ENCODE results near the gene GTF3C2. TPM values are rescaled to one million over a fixed set of nuclear protein-coding genes. Genes with fewer than 3 reads are reported as not detected.

The GTF3C2 gene
- polyA plus RNA-seq, 2 of the 4 experiments (the other 2 are of a cell fraction), result 75.4 to 101 TPM

GRCh38 chr2:27378096-27378808 is 21.7 kb upstream of the GTF3C2 start (continued):
- TF ChIP-seq REST (IDR thresholded peaks at IDR 0.05) (no peak), MAZ (IDR thresholded peaks at IDR 0.05; ENCODE audit: borderline replicate concordance, low read depth, low read length) (no peak), NR3C1 (IDR thresholded peaks at IDR 0.05) (no peak), HOXB13 (CRISPR knock-in tag; IDR thresholded peaks at IDR 0.05; ENCODE audit: low read depth) (no peak), POLR2A (IDR thresholded peaks at IDR 0.05; ENCODE audit: low read length) (no peak; the same call in 1 of the 2 replicates)

GRCh38 chr2:27377618-27378095 is 21.1 kb upstream of the GTF3C2 start:
- no peak for FAIRE-seq
- Histone ChIP-seq H3K9me3 (no peaks in the 10 kb centered on the region), H3K4me2 (no peak overlapping the region), H3K27ac (no peak overlapping the region), H3K4me1 (peaks cover 28% of the 10 kb centered on the region), H3K4me3 (no peak overlapping the region)
- ChIA-PET CTCF (interaction anchor here (0.6 to 6.9 kb wide), 11 partner anchors 8 to 306 kb away, joined by 3 to 50 read pairs (median 3); partner anchors contain the start of gene EIF2B4), POLR2A (no interaction called here)
- WGBS (ENCODE audit: missing lambda C conversion rate), result 88% methylated on average over 18 of the region's 18 CpGs
- no peak for ATAC-seq
- no peak for TF ChIP-seq CHD2 (IDR thresholded peaks at IDR 0.05; ENCODE audit: low read length, partially characterized antibody)
- TF ChIP-seq MAZ (IDR thresholded peaks at IDR 0.05; ENCODE audit: borderline replicate concordance, low read depth, low read length), result no peak
- peak in 1 of 2 experiments; percentile 38; a peak in 2 of 5 replicates for TF ChIP-seq JUN (IDR thresholded peaks at IDR 0.05)
- no peak for TF ChIP-seq RFX5 (IDR thresholded peaks at IDR 0.05)
- TF ChIP-seq POLR2A (IDR thresholded peaks at IDR 0.05; ENCODE audit: low read length), result peak; percentile 10; the same call in 1 of the 2 replicates
- no peak for TF ChIP-seq TFCP2L1 (CRISPR knock-in tag; IDR thresholded peaks at IDR 0.05)
- no peak for DNase-seq (ENCODE audit: low read depth in 1 of 2, low spot score in 1 of 2)

- no peak for ATAC-seq
- WGBS (ENCODE audit: missing lambda C conversion rate), result 80% methylated on average over 10 of the region's 10 CpGs
- no peaks in the 10 kb centered on the region for H3K9me3 ChIP-seq
- DNase-seq (ENCODE audit: low read depth in 1 of 2, low spot score in 1 of 2), result no peak
- FAIRE-seq, result no peak
- CTCF ChIA-PET, result interaction anchor here (0.6 to 6.9 kb wide), 9 partner anchors 7 to 306 kb away, joined by 3 to 50 read pairs (median 4); partner anchors contain the start of gene EIF2B4
- no peak overlapping the region for H3K27ac ChIP-seq
- peaks cover 34% of the 10 kb centered on the region for H3K4me1 ChIP-seq
- H3K4me3 ChIP-seq, result no peak overlapping the region
- TF ChIP-seq JUN (IDR thresholded peaks at IDR 0.05) (peak in 1 of 2 experiments; percentile 26; a peak in 2 of 5 replicates), BCL3 (IDR thresholded peaks at IDR 0.05) (0 out of 3 replicates have a peak, but pooled peaks have one; percentile 32), HOXB5 (CRISPR knock-in tag; IDR thresholded peaks at IDR 0.05) (no peak)
- no peak overlapping the region for H3K4me2 ChIP-seq
- POLR2A ChIA-PET, result no interaction called here
These were observed 20.5 kb upstream of the GTF3C2 start for GRCh38 chr2:27376866-27377617.

- Histone ChIP-seq H3K4me2 (no peak overlapping the region), H3K4me1 (peaks cover 37% of the 10 kb centered on the region), H3K4me3 (no peak overlapping the region), H3K27ac (no peak overlapping the region), H3K9me3 (no peaks in the 10 kb centered on the region)
- no peak for FAIRE-seq
- CTCF ChIA-PET, result interaction anchor here (0.9 to 6.9 kb wide), 5 partner anchors 23 to 57 kb away, joined by 3 to 50 read pairs (median 3); no protein-coding TSS in a partner anchor
- ATAC-seq, result no peak
- DNase-seq (ENCODE audit: low read depth in 1 of 2, low spot score in 1 of 2), result no peak
- POLR2A ChIA-PET, result no interaction called here
- WGBS (ENCODE audit: missing lambda C conversion rate), result 89% methylated on average over 16 of the region's 16 CpGs
- TF ChIP-seq FOSL2 (IDR thresholded peaks at IDR 0.05) (no peak), FOSL2 (CRISPR knock-in tag; IDR thresholded peaks at IDR 0.05) (no peak), SREBF2 (IDR thresholded peaks at IDR 0.05) (no peak), TP53 (CRISPR knock-in tag; IDR thresholded peaks at IDR 0.05) (no peak), POLR2AphosphoS2 (conservative IDR thresholded peaks at IDR 0.05; ENCODE audit: low read length) (no peak), JUNB (IDR thresholded peaks at IDR 0.05) (no peak), MAZ (IDR thresholded peaks at IDR 0.05; ENCODE audit: borderline replicate concordance, low read depth, low read length) (no peak), RCOR1 (IDR thresholded peaks at IDR 0.05; ENCODE audit: low read depth, low read length) (no peak), CHD4 (IDR thresholded peaks at IDR 0.05; ENCODE audit: borderline replicate concordance) (no peak), BCL3 (IDR thresholded peaks at IDR 0.05) (no peak), E2F6 (IDR thresholded peaks at IDR 0.05; ENCODE audit: borderline replicate concordance, low read depth) (no peak), RFX5 (IDR thresholded peaks at IDR 0.05) (no peak), MAFK (IDR thresholded peaks at IDR 0.05; ENCODE audit: partially characterized antibody) (no peak)
These were observed 19.7 kb upstream of the GTF3C2 start for GRCh38 chr2:27376151-27376865.

All from A549 (cell line).